Activated B cell treated with CpG ODN at 0.5 μM for 24 hours (primary cell): ENCODE data around the gene INHBB. TPM values are rescaled to one million over a fixed set of nuclear protein-coding genes. Genes with fewer than 3 reads are reported as not detected.
"Not testable (repeated sequence)": the region's sequence is repeated elsewhere in the genome, so short reads cannot be mapped to it uniquely, and the experiment has no call there.

Experiments used
- ATAC-seq: fragments of 200-7000 bp; cut with Tn5 transposase; one replicate; pipeline ENCODE4 v1.10.0; 2021; ENCODE audit warnings: low read depth, mild to moderate bottlenecking, moderate library complexity
- CTCF ChIA-PET: fragments of 350-600 bp; sonication (Branson Sonifier 250); formaldehyde crosslinking; loops from one replicate; lab custom pipeline; 2021; ENCODE audit warnings: antibody characterized with exemption; lab: Charles Lee
- POLR2A ChIA-PET: fragments of 350-600 bp; sonication (Branson Sonifier 250); formaldehyde crosslinking; loops from one replicate; lab custom pipeline; 2021; ENCODE audit warnings: antibody characterized with exemption; lab: Charles Lee
- DNase-seq: peaks from one replicate; pipeline ENCODE4 v3.0.0; 2022
- H3K27ac Mint-ChIP-seq: one replicate; pipeline ENCODE4 v1.8.0; 2020; ENCODE audit warnings: mixed read lengths
- H3K27me3 Mint-ChIP-seq: one replicate; pipeline ENCODE4 v1.8.0; 2021; ENCODE audit warnings: mixed read lengths
- H3K36me3 Mint-ChIP-seq: one replicate; pipeline ENCODE4 v1.8.0; 2021; ENCODE audit warnings: low read depth, mixed read lengths
- H3K4me1 Mint-ChIP-seq: one replicate; pipeline ENCODE4 v1.8.0; 2021; ENCODE audit warnings: mixed read lengths
- H3K4me3 Mint-ChIP-seq: one replicate; pipeline ENCODE4 v1.8.0; 2020; ENCODE audit warnings: mild to moderate bottlenecking, mixed read lengths
- H3K9me3 Mint-ChIP-seq: one replicate; pipeline ENCODE4 v1.8.0; 2020; ENCODE audit warnings: mixed read lengths
- CTCF ChIP-seq: fragments of 200-600 bp; IDR thresholded peaks from one replicate; pipeline ENCODE4 v1.8.0; 2022; ENCODE audit warnings: antibody characterized with exemption, mild to moderate bottlenecking
- intact Hi-C: fragments of 100-400 bp; cut with micrococcal nuclease; formaldehyde crosslinking; loops from one replicate; pipeline ENCODE4 v1.15.1; 2024
- total RNA-seq: library from RNA; stranded (reverse); gene quantifications from 2 replicates; pipeline ENCODE4 v1.2.3, GENCODE V29; 2022

INHBB gene
- total RNA-seq, 1 donor from 2014 or later: not detected

DNA sequence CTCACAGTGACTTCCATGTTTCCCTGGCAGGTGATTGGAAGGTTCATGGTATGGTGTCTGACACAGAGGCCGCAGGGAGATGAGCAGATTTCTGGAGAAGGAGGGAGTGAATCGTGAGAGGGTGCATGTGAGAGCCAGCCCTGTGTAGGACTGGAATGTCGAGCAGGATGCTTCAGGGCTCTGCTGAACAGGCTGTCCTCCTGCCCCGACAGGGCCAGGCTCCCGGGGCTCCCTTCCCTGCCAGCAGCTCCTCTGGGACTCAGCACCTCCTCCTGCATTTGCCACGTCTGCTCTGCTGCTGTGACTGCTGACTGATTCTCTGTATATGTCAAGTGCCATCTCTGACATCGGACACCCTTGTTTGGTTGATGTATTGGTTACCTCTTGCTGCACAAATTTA, 38.5 kb upstream of the INHBB start:
- Mint-ChIP-seq H3K27ac (no peak overlapping the region), H3K9me3 (no peaks in the 10 kb centered on the region), H3K27me3 (no peaks in the 10 kb centered on the region), H3K4me3 (no peak overlapping the region), H3K36me3 (peaks cover 4% of the 10 kb centered on the region), H3K4me1 (peaks cover 18% of the 10 kb centered on the region)
- TF ChIP-seq CTCF: no peak
- ChIA-PET CTCF (interaction anchor here (1.0 kb wide), 1 partner anchor 131 kb away, joined by 3 read pairs; no protein-coding TSS in a partner anchor), POLR2A (no interaction called here)
- intact Hi-C loops: no loop called here
- DNase-seq (no peak), ATAC-seq (no peak)

DNA sequence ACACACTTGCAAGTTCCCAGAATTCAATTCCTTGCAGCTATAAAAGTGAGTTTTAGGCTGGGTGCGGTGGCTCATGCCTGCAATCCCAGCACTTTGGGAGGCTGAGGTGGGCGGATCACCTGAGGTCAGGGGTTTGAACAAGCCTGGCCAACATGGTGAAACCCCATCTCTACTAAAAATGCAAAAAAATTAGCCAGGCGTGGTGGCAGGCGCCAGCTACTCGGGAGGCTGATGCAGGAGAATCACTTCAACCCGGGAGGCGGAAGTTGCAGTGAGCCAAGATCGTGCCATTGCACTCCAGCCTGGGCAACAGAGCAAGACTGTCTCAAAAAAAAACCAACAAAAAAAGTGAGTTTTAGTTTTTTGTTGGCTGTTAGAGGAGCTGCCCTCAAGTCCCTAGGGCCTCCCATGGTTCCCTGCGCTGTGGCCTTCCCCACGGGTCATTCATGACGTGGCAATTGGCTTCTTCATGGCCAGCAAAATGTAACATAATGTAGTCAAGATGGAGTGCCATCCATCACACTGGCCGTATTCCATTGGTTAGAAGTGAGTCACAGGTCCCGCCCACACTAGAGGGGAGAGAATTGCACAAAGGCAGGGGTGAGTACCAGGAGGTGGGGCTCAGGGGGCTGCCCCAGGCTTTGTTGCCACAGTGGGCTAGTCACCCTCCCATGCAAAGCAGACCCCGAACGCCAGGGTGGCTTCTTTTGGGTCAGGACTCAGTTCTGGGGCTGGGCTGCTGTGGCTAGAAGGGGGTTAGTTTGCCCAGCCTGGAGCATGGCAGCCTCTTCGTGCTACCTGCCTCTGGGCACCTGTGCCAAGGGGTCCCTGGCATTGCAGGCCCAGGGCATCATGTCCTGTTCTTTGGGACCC, 37.7 kb upstream of the INHBB start:
- H3K36me3 Mint-ChIP-seq: no peaks in the 10 kb centered on the region
- no peaks in the 10 kb centered on the region for H3K27me3 Mint-ChIP-seq
- H3K27ac Mint-ChIP-seq: no peak overlapping the region
- ChIA-PET CTCF (interaction anchor here (1.0 kb wide), 1 partner anchor 132 kb away, joined by 3 read pairs; no protein-coding TSS in a partner anchor), POLR2A (no interaction called here)
- TF ChIP-seq CTCF: no peak
- H3K4me1 Mint-ChIP-seq: peaks cover 20% of the 10 kb centered on the region
- peak; percentile 39 for ATAC-seq
- no peak overlapping the region for H3K4me3 Mint-ChIP-seq
- intact Hi-C loops: no loop called here
- no peak for DNase-seq
- no peaks in the 10 kb centered on the region for H3K9me3 Mint-ChIP-seq

GRCh38 chr2:120310136-120310535, 35.8 kb upstream of the INHBB start:
- POLR2A ChIA-PET: interaction anchor here (1.0 kb wide), 1 partner anchor 87 kb away, joined by 3 read pairs; the partner anchor contains the start of gene TMEM185B
- ATAC-seq (no peak), DNase-seq (no peak)
- H3K4me1 Mint-ChIP-seq: peaks cover 22% of the 10 kb centered on the region
- CTCF ChIA-PET: interaction anchor here (0.9 to 4.8 kb wide), 2 partner anchors 134 to 202 kb away, joined by 3 to 67 read pairs; no protein-coding TSS in a partner anchor
- H3K9me3 Mint-ChIP-seq: no peaks in the 10 kb centered on the region
- H3K4me3 Mint-ChIP-seq: no peak overlapping the region
- no peak overlapping the region for H3K27ac Mint-ChIP-seq
- intact Hi-C loops: no loop called here
- TF ChIP-seq CTCF: no peak
- H3K36me3 Mint-ChIP-seq: no peaks in the 10 kb centered on the region
- peaks cover 6% of the 10 kb centered on the region for H3K27me3 Mint-ChIP-seq

DNA sequence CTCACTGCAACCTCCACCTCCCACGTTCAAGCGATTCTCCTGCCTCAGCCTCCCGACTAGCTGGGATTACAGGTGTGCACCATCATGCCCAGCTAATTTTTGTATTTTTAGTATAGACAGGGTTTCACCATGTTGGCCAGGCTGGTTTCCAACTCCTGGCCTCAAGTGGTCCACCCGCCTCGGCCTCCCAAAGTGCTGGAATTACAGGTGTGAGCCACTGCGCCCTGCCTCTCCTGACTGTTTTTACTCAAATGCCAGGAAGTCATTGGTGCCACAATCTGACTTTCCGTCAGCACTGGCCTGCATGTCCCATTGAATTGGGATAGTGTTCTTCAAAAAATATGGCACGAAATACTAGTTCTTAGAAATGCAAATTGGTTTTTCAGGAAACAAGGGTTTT, 35.1 kb upstream of the INHBB start:
- DNase-seq, H3K9me3 Mint-ChIP-seq, H3K27ac Mint-ChIP-seq, H3K4me3 Mint-ChIP-seq, H3K27me3 Mint-ChIP-seq, H3K36me3 Mint-ChIP-seq, intact Hi-C loops, ATAC-seq: not testable (repeated sequence)
- ChIA-PET POLR2A (interaction anchor here (0.7 to 1.0 kb wide), 2 partner anchors 88 to 213 kb away, joined by 3 read pairs; partner anchors contain the start of gene TMEM185B), CTCF (interaction anchor here (3.1 to 4.8 kb wide), 2 partner anchors 134 to 201 kb away, joined by 32 to 67 read pairs; no protein-coding TSS in a partner anchor)
- H3K4me1 Mint-ChIP-seq: peaks cover 22% of the 10 kb centered on the region

- DNase-seq: no peak
- Mint-ChIP-seq H3K27me3 (peaks cover 6% of the 10 kb centered on the region), H3K36me3 (no peaks in the 10 kb centered on the region), H3K27ac (no peak overlapping the region), H3K9me3 (no peaks in the 10 kb centered on the region), H3K4me3 (peak overlapping the region; percentile 11), H3K4me1 (peaks cover 19% of the 10 kb centered on the region)
- TF ChIP-seq CTCF: no peak
- intact Hi-C loops: loop anchor here (2.0 kb wide), 2 partner anchors 25 to 671 kb away; no protein-coding TSS in a partner anchor
- CTCF ChIA-PET: interaction anchor here (1.2 to 4.8 kb wide), 17 partner anchors 10 to 670 kb away, joined by 3 to 67 read pairs (median 7); partner anchors contain the start of genes RALB and TMEM185B
- ATAC-seq: no peak
- POLR2A ChIA-PET: interaction anchor here (1.4 to 2.4 kb wide), 3 partner anchors 60 to 135 kb away, joined by 5 to 12 read pairs (median 11); partner anchors contain the start of gene RALB
These were observed 33.9 kb upstream of the INHBB start for GRCh38 chr2:120312076-120312475.
